ENCODE measurements around the gene NBPF1. TPM values are rescaled to one million over a fixed set of nuclear protein-coding genes. Genes with fewer than 3 reads are reported as not detected.
A peak's percentile ranks its signal among the peaks of the same experiment; 100 is the strongest.

The NBPF1 gene
- total and polyA plus RNA-seq, 9 of the 15 experiments (the other 6 are each of a cell fraction or from before 2014, with no cell fraction given), result 5.2 to 42.6 (median 24.1) TPM

- TF ChIP-seq MGA (IDR thresholded peaks at IDR 0.05) (no peak), NCOA1 (IDR thresholded peaks at IDR 0.05; ENCODE audit: low read depth) (no peak), TOE1 (IDR thresholded peaks at IDR 0.05; ENCODE audit: borderline replicate concordance) (no peak), TOE1 (CRISPR knock-in tag; IDR thresholded peaks at IDR 0.05; ENCODE audit: borderline replicate concordance, low read depth) (no peak), VEZF1 (CRISPR knock-in tag; IDR thresholded peaks at IDR 0.05) (no peak), BACH1 (tag; IDR thresholded peaks at IDR 0.05) (no peak), IRF2 (CRISPR knock-in tag; IDR thresholded peaks at IDR 0.05) (peak; percentile 95), PHF8 (IDR thresholded peaks at IDR 0.05; ENCODE audit: borderline replicate concordance, low read length) (0 out of 2 replicates have a peak, but pooled peaks have one; percentile 5), ETV5 (CRISPR knock-in tag; IDR thresholded peaks at IDR 0.05; ENCODE audit: low read depth) (no peak), TCF3 (CRISPR knock-in tag; IDR thresholded peaks at IDR 0.05) (no peak), SMARCC2 (IDR thresholded peaks at IDR 0.05; ENCODE audit: low read depth) (no peak), MED1 (CRISPR knock-in tag; IDR thresholded peaks at IDR 0.05; ENCODE audit: borderline replicate concordance) (0 out of 2 replicates have a peak, but pooled peaks have one; percentile 90), PTBP1 (IDR thresholded peaks at IDR 0.05; ENCODE audit: low read depth, low read length) (no peak), ZNF184 (CRISPR knock-in tag; IDR thresholded peaks at IDR 0.05) (0 out of 2 replicates have a peak, but pooled peaks have one; percentile 40), RBM22 (IDR thresholded peaks at IDR 0.05; ENCODE audit: low read depth, low read length, poor library complexity, severe bottlenecking) (peak; percentile 94)
Observed at GRCh38 chr1:16625497-16626408, 12.4 kb upstream of the NBPF1 start (continued).
